Measurements from ENCODE around the gene ARHGAP25.

Gene ARHGAP25

DNA sequence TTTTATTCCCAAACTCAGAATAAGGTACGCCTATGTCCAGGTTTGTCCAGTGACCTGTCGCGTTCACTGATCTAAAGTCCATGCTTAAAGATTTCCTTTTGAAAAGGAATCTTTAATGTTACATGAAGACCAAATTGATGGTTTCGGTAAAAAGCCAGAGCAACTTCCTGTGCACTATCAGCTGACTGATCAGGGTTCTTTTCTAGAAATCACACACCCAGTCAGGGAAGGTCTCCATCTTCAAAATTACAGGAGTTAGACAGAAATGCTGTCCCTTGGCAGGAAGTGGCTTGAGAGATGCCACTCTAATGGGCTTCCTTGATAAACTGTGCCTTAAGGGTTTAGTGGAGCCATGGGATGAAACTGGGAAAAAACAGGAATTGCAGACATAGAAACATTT lies 14.7 kb upstream of the ARHGAP25 start:
- DNase-seq (ENCODE audit: low read depth in 2 of 2) = no peak

DNA sequence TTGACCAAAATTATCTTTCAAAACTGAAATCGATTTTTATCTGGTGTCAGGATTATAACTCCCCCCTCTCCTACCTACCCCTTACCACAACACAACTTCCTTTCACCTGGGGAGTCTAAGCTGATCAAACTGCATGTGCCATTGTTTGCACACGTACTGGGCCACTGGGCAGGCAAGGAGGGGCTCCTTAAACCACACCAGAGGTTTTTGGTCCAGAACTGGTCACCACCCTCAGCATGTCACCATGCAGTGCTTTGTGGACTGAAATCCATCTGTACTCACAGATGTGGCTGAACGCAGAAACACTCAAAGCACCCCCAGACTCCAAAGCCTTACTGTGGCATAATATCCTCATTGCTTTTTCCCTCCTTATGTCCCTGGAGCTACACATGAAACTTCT lies 13.9 kb upstream of the ARHGAP25 start:
- no peak for DNase-seq (ENCODE audit: low read depth in 2 of 2)

GRCh38 chr2:68721482-68722101 lies 13.0 kb upstream of the ARHGAP25 start:
- no peak for DNase-seq (ENCODE audit: low read depth in 2 of 2)

- no peak for DNase-seq (ENCODE audit: low read depth in 2 of 2)
These were observed 11.9 kb upstream of the ARHGAP25 start for GRCh38 chr2:68722712-68723111.

DNA sequence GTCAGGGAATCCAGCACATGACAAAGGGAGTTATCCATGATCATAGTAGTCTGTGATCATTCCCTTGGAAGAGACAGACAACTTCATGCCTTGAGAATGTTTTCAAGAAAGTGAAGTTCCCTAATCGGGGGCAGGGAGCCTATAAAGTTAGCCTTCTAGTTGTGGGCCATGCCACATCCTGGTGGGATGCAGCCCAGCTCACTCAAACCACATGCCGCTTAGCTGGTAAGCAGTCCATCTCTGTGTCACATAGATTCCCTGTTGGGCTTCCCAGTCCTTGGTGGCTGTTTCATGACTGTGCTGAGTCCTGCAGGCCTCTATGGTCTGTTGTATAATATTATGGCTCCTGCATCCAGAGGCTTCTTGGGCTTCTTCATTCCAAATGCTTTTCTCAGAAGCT lies 11.4 kb upstream of the ARHGAP25 start:
- no peak for DNase-seq (ENCODE audit: low read depth in 2 of 2)

- no peak for DNase-seq (ENCODE audit: low read depth in 2 of 2)
These were observed 8.5 kb upstream of the ARHGAP25 start for GRCh38 chr2:68726100-68726499.

DNA sequence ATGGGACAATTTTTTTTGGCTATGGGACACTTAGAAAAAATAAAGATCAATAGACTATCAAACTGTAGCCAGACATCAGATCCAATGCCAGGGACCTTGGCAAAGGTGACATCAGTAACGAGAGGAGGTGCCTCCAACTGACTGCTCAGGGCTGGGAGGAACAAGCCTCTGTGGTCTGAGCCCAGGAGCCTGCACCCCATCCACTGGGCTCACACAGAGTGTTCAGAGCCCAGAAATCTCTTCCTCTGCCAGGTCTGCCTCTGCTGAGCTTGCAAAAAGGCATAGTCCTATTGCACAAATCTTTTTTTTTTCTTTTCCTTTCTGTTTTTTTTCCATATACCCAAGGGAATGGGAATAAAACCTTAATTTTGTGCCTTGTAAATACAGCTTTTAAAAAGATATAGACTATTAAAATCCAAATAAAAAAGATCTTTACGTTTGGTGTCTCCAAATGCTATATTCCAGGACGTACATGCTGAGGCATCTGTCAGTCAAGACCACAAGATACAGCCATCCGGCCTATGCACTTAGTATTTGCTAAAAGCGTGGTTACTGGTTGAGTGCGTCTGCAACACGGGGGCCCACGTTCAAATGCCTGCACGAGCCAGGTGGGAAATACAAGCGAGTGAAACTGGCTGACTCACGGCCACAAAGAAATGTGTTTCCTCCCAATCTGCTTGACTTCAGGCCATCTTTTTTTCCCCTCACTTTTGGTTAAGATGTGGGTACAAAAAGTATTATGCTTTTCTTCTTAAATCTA lies 7.8 kb upstream of the ARHGAP25 start:
- DNase-seq (ENCODE audit: low read depth in 2 of 2) = peak; percentile 70 to 71

GRCh38 chr2:68727683-68728375 lies 6.8 kb upstream of the ARHGAP25 start:
- no peak for DNase-seq (ENCODE audit: low read depth in 2 of 2)

GRCh38 chr2:68730828-68731227 lies 3.8 kb upstream of the ARHGAP25 start:
- DNase-seq (ENCODE audit: low read depth in 2 of 2) = no peak

- DNase-seq (ENCODE audit: low read depth in 2 of 2) = no peak
These were observed 2.3 kb upstream of the ARHGAP25 start for GRCh38 chr2:68732036-68732932.

DNA sequence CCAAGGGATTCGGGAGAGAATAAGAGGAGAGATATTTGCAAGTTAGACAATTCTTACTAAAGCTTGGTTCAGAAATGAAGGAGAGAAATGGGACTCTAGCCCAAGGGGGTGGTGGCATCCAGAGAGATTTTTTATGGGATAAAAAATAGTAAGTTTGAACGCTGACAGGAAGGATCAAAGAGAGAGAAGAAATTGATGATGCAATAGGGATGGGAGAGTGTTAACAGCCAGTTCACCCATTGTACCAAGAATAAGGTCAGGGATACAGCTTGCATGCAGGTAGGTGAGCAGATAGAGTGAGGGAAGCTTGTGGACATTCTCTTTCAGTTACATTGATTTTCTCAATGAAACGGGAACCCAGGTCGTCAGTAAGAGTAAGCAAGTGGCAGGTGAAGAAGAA lies 1.2 kb upstream of the ARHGAP25 start:
- no peak for DNase-seq (ENCODE audit: low read depth in 2 of 2)

DNA sequence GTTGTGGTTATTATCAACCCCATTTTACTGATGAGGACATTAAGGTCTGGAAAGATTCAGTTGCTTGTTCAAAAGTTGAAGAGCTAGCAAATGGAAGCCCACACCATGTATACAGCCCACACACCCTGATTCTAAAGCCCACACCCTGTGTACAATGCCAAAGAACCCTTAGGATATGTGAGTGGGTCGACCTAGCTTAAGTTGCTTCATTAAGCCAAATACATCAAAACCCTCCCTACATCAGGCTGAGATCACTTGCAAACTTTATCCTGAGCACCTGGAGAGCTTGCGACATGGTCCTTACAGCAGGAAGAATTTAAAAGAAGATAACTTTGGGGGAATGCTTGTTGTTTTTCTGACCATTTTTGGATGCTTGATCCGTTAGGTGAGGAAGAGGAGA lies 435 bp upstream of the ARHGAP25 start:
- no peak for DNase-seq (ENCODE audit: low read depth in 2 of 2)

DNA sequence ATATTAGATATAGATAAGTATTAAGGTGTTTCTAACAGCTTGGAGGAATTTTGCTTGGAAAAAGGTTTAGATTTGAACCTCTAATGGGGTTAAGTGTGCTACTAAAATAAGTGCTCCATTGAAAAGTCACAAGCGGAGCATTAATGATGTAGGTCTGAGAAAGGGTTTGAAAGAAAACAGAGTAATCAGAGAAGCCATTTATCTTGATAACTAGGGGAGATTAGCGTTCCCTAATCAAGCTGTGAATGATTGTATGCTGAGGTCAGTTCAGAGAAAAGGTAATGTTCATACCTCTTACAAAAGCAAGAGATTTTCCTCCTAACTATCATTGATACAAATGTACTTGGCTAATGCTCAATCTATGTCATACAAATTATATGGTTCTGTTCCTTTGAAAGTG lies 1.5 kb downstream of the ARHGAP25 start:
- DNase-seq (ENCODE audit: low read depth in 2 of 2) = no peak

- DNase-seq (ENCODE audit: low read depth in 2 of 2) = no peak
These were observed 3.1 kb downstream of the ARHGAP25 start for GRCh38 chr2:68737711-68738110.

DNA sequence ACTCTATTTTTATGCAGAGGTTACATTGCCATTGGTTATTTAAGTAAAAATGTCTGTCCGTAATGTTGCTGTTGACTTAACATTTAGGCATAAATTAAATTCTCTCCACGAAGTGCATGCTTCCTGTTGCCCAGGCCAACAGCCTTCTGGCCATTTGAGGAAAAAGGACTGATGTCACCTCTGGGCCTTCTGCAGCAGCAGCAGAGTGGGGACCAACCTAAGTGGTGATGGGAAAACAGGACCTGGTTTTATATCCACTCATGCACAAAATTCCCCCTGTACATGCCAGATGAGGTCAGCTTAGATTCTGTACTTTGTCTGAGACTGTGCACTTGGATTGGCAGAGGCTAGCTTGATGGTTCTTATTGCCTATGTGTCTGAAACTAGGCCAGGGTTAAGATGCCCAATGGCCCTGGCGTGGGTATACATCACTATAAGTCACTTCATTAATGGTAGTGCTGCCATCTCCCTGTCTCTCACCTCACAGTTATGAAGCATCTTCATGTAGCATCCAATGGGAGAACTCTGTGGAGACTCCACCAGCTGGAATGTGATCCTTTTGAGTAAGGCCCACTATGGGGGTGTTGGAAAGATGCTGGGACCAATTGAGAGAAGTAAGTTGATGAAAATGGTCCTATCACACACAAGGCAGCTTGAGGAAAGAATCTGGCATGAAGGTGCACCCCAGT lies 4.4 kb downstream of the ARHGAP25 start:
- DNase-seq (ENCODE audit: low read depth in 2 of 2) = no peak

DNA sequence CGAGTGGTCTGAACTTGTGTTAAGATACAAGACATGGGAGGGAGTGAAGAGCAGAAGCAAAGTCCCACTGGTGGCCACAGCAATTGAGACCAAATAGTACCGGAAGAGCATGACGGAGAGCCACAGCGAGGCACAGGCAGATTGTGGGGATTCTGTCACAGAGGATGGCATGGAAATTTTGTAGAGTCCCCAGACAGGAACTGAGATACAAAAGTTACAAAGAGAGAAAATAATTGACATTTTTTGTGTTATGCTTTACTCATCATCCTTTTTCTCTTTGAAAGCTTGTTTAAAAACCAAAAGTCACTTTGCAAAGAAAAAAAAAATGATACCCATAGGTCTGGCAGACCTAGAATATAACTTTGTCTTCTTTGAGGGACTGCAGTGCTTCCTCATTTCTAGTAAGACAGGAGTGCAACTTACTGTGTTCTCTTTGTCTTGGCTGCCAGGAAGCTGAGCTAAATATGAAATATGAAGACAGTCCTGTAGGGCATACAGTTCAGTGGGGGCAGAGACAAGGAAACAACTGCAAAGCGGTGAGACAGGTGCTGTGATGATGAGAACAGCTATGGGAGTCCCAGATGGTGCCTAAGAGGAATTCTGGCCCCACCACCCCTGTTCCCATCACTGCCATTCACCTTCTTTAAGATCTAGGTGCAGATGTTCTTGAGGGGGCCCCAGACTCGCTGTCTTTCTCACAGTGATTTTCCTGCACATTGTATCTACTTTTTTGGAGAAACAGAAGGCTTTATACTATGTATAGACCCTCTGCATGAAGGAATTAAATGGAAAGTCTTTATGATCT lies 5.2 kb downstream of the ARHGAP25 start:
- DNase-seq (ENCODE audit: low read depth in 2 of 2) = no peak

GRCh38 chr2:68740400-68740914 lies 5.8 kb downstream of the ARHGAP25 start:
- DNase-seq (ENCODE audit: low read depth in 2 of 2) = no peak

- no peak for DNase-seq (ENCODE audit: low read depth in 2 of 2)
These were observed 6.6 kb downstream of the ARHGAP25 start for GRCh38 chr2:68741238-68741637.

DNA sequence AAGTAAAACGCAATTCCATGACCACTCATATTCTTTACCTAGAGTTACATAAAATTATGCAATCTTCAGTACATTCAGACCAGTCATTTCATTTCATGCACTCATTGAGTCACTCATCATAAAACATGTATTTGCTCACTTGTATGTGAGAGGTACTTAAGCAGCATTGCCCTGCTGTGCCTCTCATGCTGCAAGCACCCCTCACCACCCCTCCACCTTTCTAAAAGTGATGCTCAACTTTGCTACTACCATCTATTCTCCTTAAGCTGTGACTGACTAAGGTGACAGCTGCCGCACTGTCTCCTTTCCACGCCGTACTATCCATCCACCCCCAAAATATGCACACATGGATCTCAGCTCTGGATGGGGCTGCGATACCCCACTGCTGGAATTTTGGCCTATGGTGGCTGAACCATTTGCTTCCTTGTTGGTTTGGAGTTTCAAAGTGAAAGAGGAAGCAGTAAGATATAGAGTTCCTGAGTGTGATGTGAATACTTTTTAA lies 7.2 kb downstream of the ARHGAP25 start:
- no peak for DNase-seq (ENCODE audit: low read depth in 2 of 2)

Data from activated CD4-positive, alpha-beta T cell treated with anti-CD3 and anti-CD28 coated beads for 24 hours (primary cell).